ENCODE measurements around the gene INSIG1. TPM values are rescaled to one million over a fixed set of nuclear protein-coding genes. Genes with fewer than 3 reads are reported as not detected.
A peak's percentile ranks its signal among the peaks of the same experiment; 100 is the strongest.

Gene INSIG1
- total RNA-seq, 1 donor from 2014 or later: 90.7 TPM

DNA sequence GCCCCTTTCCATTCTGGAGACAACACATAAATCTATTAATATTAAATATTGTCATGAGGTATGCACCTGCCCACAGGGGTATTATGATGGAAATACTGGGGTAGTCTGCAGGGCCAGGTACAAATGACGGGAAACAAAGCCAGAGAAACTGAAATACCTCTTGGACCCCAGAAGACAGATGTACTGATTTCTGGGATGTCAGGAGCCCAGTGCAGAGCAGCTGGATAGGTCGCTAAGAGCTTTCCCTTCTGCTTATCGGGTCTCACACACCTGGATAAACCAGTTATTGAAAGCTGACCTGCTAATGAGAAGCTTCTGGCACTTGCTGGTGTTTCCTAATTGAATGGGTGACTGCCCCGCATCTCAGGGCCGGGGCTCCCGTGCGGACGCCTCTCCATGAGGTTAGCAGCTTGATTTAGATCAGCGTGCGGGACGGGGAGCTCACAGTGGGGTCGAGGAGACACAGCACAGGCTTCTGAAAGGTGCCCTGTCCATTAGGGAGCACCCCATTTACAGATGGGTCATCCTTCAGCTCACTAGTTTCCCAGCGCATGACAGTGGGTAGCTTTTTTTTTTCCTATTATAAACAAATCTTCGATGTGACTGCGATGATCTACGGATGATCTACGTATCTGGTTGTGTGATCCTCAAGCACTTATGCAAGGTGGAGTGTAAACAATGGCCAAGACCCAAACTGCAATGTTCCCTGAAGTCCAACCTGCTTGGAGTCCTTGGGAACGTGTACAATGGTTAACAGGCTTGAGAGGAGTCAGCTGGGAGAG, 1.5 kb upstream of the INSIG1 start:
- ATAC-seq: no peak
- Histone ChIP-seq H3K27ac (peak overlapping the region; percentile 90), H3K9me3 (no peaks in the 10 kb centered on the region), H3K4me3 (peak overlapping the region; percentile 91), H3K36me3 (peaks cover 4% of the 10 kb centered on the region), H3K27me3 (no peaks in the 10 kb centered on the region), H3K4me1 (peaks cover 14% of the 10 kb centered on the region)
- intact Hi-C loops (cut with DNase I): no loop called here
- TF ChIP-seq, protein P1, sequence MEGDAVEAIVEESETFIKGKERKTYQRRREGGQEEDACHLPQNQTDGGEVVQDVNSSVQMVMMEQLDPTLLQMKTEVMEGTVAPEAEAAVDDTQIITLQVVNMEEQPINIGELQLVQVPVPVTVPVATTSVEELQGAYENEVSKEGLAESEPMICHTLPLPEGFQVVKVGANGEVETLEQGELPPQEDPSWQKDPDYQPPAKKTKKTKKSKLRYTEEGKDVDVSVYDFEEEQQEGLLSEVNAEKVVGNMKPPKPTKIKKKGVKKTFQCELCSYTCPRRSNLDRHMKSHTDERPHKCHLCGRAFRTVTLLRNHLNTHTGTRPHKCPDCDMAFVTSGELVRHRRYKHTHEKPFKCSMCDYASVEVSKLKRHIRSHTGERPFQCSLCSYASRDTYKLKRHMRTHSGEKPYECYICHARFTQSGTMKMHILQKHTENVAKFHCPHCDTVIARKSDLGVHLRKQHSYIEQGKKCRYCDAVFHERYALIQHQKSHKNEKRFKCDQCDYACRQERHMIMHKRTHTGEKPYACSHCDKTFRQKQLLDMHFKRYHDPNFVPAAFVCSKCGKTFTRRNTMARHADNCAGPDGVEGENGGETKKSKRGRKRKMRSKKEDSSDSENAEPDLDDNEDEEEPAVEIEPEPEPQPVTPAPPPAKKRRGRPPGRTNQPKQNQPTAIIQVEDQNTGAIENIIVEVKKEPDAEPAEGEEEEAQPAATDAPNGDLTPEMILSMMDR (IDR thresholded peaks at IDR 0.05): no peak
- no peak for DNase-seq

DNA sequence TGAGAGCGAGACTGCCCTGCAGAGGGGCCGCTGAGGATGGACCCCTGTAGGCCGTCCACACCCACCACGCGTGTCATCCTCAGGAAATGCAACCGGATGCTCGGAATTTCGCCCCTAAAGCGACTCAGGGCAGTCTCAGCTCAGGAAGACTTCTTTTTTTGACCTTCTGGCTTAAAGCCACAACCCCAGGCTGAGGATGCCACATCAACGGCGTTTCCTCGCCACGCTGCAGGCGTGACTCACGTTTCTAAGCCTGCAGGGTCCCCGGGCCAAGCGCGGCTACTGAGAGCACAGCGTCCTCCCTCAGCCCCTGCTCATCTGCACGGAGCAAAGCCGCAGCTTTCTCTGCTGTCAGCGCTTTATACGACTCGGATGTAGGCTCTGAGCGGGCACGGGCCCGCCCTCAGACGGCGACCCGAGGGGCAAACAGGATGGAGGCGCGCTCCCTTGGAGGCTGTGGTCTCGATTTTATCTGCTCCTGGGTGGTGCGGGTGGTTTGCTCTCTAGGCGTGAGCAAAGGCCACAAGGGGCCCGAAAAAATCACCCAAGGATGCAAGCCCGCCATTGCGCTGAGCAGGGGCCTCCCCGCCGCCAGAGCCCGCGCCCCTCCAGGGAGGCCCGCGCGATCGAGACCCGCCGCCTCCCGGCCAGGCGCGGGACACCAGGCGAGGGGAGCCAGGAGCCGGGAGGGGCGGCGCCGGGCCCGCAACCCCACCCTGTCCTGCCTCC, 726 bp upstream of the INSIG1 start:
- ATAC-seq (peak; percentile 11), DNase-seq (peak; percentile 84)
- Histone ChIP-seq H3K27ac (peak overlapping the region; percentile 90), H3K9me3 (no peaks in the 10 kb centered on the region), H3K4me3 (peak overlapping the region; percentile 91), H3K36me3 (peaks cover 9% of the 10 kb centered on the region), H3K27me3 (no peaks in the 10 kb centered on the region), H3K4me1 (peaks cover 14% of the 10 kb centered on the region)
- TF ChIP-seq, protein P1 (IDR thresholded peaks at IDR 0.05): peak; percentile 43
- intact Hi-C loops (cut with DNase I): no loop called here

DNA sequence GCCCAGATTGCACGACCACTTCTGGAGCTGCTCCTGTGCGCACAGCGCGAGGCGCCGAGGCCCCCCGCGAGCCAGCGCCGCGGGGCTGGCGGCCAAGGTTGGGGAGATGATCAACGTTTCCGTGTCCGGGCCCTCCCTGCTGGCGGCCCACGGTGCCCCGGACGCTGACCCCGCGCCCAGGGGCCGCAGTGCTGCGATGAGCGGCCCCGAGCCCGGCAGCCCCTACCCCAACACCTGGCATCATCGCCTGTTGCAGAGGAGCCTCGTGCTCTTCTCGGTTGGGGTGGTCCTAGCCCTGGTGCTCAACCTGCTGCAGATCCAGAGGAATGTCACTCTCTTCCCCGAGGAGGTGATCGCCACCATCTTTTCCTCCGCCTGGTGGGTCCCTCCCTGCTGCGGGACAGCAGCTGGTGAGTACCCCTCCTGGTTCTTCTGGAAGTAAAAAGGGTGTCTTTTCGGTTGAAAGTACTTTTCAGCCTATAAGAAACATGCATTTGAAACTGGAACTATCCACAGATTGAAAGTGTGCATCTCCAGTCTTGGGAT, 683 bp downstream of the INSIG1 start:
- peaks cover 23% of the 10 kb centered on the region for H3K36me3 ChIP-seq
- H3K27ac ChIP-seq: peak overlapping the region; percentile 90
- peaks cover 14% of the 10 kb centered on the region for H3K4me1 ChIP-seq
- intact Hi-C loops (cut with DNase I): no loop called here
- no peaks in the 10 kb centered on the region for H3K27me3 ChIP-seq
- no peak for ATAC-seq
- TF ChIP-seq, protein P1 (IDR thresholded peaks at IDR 0.05): no peak
- H3K9me3 ChIP-seq: no peaks in the 10 kb centered on the region
- no peak for DNase-seq
- peak overlapping the region; percentile 91 for H3K4me3 ChIP-seq

DNA sequence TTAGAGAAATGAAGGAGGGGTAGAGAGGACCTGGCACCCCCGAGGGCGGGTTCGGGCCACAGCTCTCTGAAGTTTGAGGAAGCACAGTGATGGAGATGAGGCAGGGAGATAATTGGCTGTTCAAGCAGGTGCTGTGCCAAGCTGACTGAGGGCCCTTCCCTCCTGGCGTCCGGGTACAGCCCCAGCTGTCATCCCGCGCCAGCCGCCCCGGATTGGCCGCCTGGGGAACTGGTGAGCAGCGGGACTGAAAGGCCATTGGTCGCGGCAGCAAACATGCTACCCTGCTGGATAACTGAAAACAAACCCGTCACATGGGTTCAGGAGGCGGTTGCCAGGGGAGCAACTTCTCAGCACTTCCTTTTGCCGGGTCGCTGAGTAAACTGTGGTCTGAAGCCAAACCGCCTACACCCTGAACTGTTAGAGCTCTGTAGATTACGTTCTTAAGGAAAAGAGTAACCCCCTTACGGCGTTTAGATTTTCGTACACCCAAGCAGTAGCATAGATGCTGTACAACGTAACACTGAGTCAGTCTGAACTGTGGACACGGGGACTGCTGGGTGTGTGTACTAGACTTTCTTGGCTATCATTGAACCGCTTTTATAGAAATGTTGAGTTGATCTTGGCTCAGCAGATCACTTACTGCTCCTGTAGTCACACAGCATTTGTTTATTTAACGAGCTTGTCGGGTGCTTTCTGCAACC, 1.3 kb downstream of the INSIG1 start:
- intact Hi-C loops (cut with DNase I): no loop called here
- peaks cover 29% of the 10 kb centered on the region for H3K36me3 ChIP-seq
- peaks cover 14% of the 10 kb centered on the region for H3K4me1 ChIP-seq
- DNase-seq: peak; percentile 97
- peak overlapping the region; percentile 90 for H3K27ac ChIP-seq
- TF ChIP-seq, protein P1 (IDR thresholded peaks at IDR 0.05): peak; percentile 23
- peak overlapping the region; percentile 91 for H3K4me3 ChIP-seq
- H3K9me3 ChIP-seq: no peaks in the 10 kb centered on the region
- no peaks in the 10 kb centered on the region for H3K27me3 ChIP-seq
- ATAC-seq: peak; percentile 85

DNA sequence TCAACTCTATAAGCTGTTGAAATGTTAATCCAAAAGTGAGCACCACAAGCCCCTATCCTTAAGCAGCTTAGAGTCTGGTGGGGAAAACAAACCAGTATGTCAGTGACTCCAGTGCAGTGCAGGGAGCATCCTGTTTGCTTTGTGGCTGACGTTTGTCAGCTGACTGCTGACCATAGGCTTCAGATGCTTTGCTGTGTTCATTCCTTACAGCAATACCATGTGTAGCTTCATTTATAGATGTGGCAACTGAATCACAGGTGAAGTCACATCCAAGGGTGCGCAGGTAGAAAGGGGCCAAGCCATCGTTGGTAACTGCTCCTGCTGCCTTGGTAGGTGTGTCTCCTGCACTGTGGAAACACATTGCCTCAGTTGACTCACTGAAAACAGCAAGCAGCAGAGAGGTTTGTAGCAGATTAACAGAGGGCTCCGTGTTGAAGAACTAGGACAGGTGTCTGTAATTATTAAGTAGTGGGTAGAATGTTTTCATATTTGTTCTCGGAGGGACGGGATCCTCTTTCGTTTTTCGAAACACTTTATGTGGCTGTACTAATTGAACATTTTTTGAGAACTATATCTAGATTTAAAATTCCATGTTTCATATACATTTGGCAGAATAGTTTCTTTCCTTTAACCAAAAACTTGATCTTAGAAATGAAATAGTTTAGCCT, 2.0 kb downstream of the INSIG1 start:
- Histone ChIP-seq H3K4me1 (peaks cover 14% of the 10 kb centered on the region), H3K4me3 (peak overlapping the region; percentile 91), H3K9me3 (no peaks in the 10 kb centered on the region), H3K27ac (peak overlapping the region; percentile 90), H3K27me3 (no peaks in the 10 kb centered on the region), H3K36me3 (peaks cover 36% of the 10 kb centered on the region)
- DNase-seq (no peak), ATAC-seq (no peak)
- intact Hi-C loops (cut with DNase I): no loop called here
- TF ChIP-seq, protein P1 (IDR thresholded peaks at IDR 0.05): no peak

Measured in upper lobe of right lung (tissue), 1 donor.